H1 (cell line): ENCODE measurements around the gene SLC2A13. TPM values are rescaled to one million over a fixed set of nuclear protein-coding genes. Genes with fewer than 3 reads are reported as not detected.

Source experiments
- CTCF ChIA-PET: fragments of 300-600 bp; sonication (Branson Sonifier 250); formaldehyde crosslinking; loops from one replicate; lab custom pipeline; 2021; ENCODE audit not compliant: partially characterized antibody; lab: Charles Lee
- POLR2A ChIA-PET: fragments of 300-600 bp; sonication (Branson Sonifier 250); formaldehyde crosslinking; loops from one replicate; lab custom pipeline; 2021; ENCODE audit warnings: inconsistent platforms; ENCODE audit not compliant: partially characterized antibody; lab: Charles Lee
- DNase-seq, 2 experiments: peaks; one replicate each; pipeline versions ENCODE4 v3.0.0 to v3.0.0-alpha.2; 2010 to 2022; ENCODE audit warnings: low spot score in 2 of 2, low read depth in 1 of 2, mixed read lengths in 1 of 2
- FAIRE-seq: peaks from 2 replicates; lab custom pipeline; 2011; peaks lifted over from hg19 to GRCh38; lab: Jason Lieb, UNC
- H2AFZ ChIP-seq: 2 replicates; pipeline ENCODE4 v1.8.1; 2012; ENCODE audit warnings: low read length, inconsistent platforms
- H2AK5ac ChIP-seq: 2 replicates; pipeline ENCODE4 v1.6.1; 2013; ENCODE audit warnings: low read depth, low read length
- H2BK120ac ChIP-seq: replicated peaks from 2 replicates; pipeline ENCODE3; 2013; ENCODE audit warnings: low read depth, low read length, inconsistent platforms
- H2BK12ac ChIP-seq: 2 replicates; pipeline ENCODE4 v1.6.1; 2013; ENCODE audit warnings: low read depth, low read length
- H2BK15ac ChIP-seq: 2 replicates; pipeline ENCODE4 v1.6.1; 2013; ENCODE audit warnings: low read length
- H2BK20ac ChIP-seq: 2 replicates; pipeline ENCODE4 v1.6.1; 2013; ENCODE audit warnings: low read length
- H2BK5ac ChIP-seq: 2 replicates; pipeline ENCODE4 v1.6.1; 2013; ENCODE audit warnings: low read depth, low read length
- H3K14ac ChIP-seq: 2 replicates; pipeline ENCODE4 v1.6.1; 2013; ENCODE audit warnings: inconsistent platforms; ENCODE audit not compliant: insufficient read length
- H3K18ac ChIP-seq: 2 replicates; pipeline ENCODE4 v1.6.1; 2013; ENCODE audit warnings: low read length; ENCODE audit errors: extremely low read depth
- H3K23ac ChIP-seq: 2 replicates; pipeline ENCODE4 v1.6.1; 2013; ENCODE audit warnings: inconsistent platforms; ENCODE audit not compliant: insufficient read length
- H3K23me2 ChIP-seq: 2 replicates; pipeline ENCODE4 v1.6.1; 2013; ENCODE audit warnings: low read depth, low read length
- H3K27ac ChIP-seq: 2 replicates; pipeline ENCODE4 v1.6.1; 2011; ENCODE audit warnings: low read depth, low read length, inconsistent platforms
- H3K27me3 ChIP-seq, 4 experiments: replicated peaks in 1 of 4; 1 replicate in 1 of 4; 2 replicates in 3 of 4; pipeline versions ENCODE4 v1.6.1 to v1.8.1; 2011 to 2013; ENCODE audit warnings: low read length in 3 of 4, mild to moderate bottlenecking in 3 of 4, inconsistent platforms in 2 of 4, mixed read lengths in 2 of 4, moderate library complexity in 1 of 4; ENCODE audit not compliant: control insufficient read depth in 3 of 4, insufficient read depth in 3 of 4; ENCODE audit errors: extremely low read depth in 1 of 4
- H3K36me3 ChIP-seq, 4 experiments: 2 replicates each; pipeline versions ENCODE4 v1.6.1 to v1.8.1; 2011 to 2013; ENCODE audit warnings: mild to moderate bottlenecking in 4 of 4, low read length in 3 of 4, moderate library complexity in 2 of 4, control low read depth in 1 of 4, inconsistent platforms in 1 of 4; ENCODE audit not compliant: insufficient read depth in 4 of 4, control insufficient read depth in 2 of 4
- H3K4ac ChIP-seq: replicated peaks from 2 replicates; pipeline ENCODE3; 2013; ENCODE audit warnings: low read length, low read depth, mixed read lengths, inconsistent platforms; ENCODE audit not compliant: insufficient read length
- H3K4me1 ChIP-seq, 4 experiments: replicated peaks in 1 of 4; 1 replicate in 1 of 4; 2 replicates in 3 of 4; pipeline versions ENCODE4 v1.6.1 to v1.8.1; 2011 to 2013; ENCODE audit warnings: low read length in 3 of 4, inconsistent platforms in 2 of 4, mixed read lengths in 1 of 4; ENCODE audit not compliant: insufficient read depth in 4 of 4, control insufficient read depth in 3 of 4
- H3K4me2 ChIP-seq, 2 experiments: 2 replicates each; pipeline versions ENCODE4 v1.6.1 to v1.8.1; 2011 to 2013; ENCODE audit warnings: low read depth in 2 of 2, low read length in 2 of 2, control low read depth in 1 of 2, inconsistent platforms in 1 of 2, mild to moderate bottlenecking in 1 of 2; ENCODE audit not compliant: insufficient read depth in 1 of 2
- H3K4me3 ChIP-seq, 4 experiments: fragments of 200-600, 300-600 bp in 1 of 4; sonication (generic), shearing (Covaris generic), sonication (Bioruptor Twin) in 1 of 4; 2 replicates each; pipeline versions ENCODE4 v1.5.1 to v1.8.1; 2011 to 2016; ENCODE audit warnings: low read length in 4 of 4, low read depth in 3 of 4, control low read depth in 2 of 4, inconsistent platforms in 2 of 4, mild to moderate bottlenecking in 2 of 4, mixed read lengths in 1 of 4, moderate library complexity in 1 of 4; ENCODE audit not compliant: insufficient read depth in 2 of 4; ENCODE audit errors: extremely low read depth in 1 of 4
- H3K56ac ChIP-seq: replicated peaks from 2 replicates; pipeline ENCODE3; 2013; ENCODE audit warnings: low read depth, mild to moderate bottlenecking, mixed read lengths, low read length, inconsistent platforms; ENCODE audit not compliant: insufficient read length
- H3K79me1 ChIP-seq: 2 replicates; pipeline ENCODE4 v1.6.1; 2013; ENCODE audit warnings: low read depth, low read length, control low read depth
- H3K79me2 ChIP-seq, 2 experiments: 2 replicates each; pipeline versions ENCODE4 v1.6.1 to v1.8.1; 2012 to 2013; ENCODE audit warnings: low read length in 2 of 2, mild to moderate bottlenecking in 2 of 2, inconsistent platforms in 1 of 2; ENCODE audit not compliant: insufficient read depth in 2 of 2, control insufficient read depth in 1 of 2
- H3K9ac ChIP-seq, 4 experiments: replicated peaks in 1 of 4; 1 replicate in 1 of 4; 2 replicates in 3 of 4; pipeline versions ENCODE4 v1.6.1 to v1.8.1; 2011 to 2013; ENCODE audit warnings: low read depth in 3 of 4, low read length in 3 of 4, control low read depth in 2 of 4, mild to moderate bottlenecking in 2 of 4, moderate library complexity in 2 of 4, inconsistent platforms in 1 of 4; ENCODE audit errors: extremely low read depth in 1 of 4
- H3K9me3 ChIP-seq, 2 experiments: 2 replicates each; pipeline versions ENCODE4 v1.6.1 to v1.8.1; 2012 to 2013; ENCODE audit warnings: mild to moderate bottlenecking in 2 of 2, moderate library complexity in 2 of 2, control low read depth in 1 of 2, inconsistent platforms in 1 of 2, low read depth in 1 of 2, low read length in 1 of 2, mixed read lengths in 1 of 2; ENCODE audit not compliant: insufficient read depth in 2 of 2
- H4K20me1 ChIP-seq, 2 experiments: replicated peaks in 1 of 2; 2 replicates each; pipeline versions ENCODE3 to v1.8.1; 2011 to 2013; ENCODE audit warnings: inconsistent platforms in 2 of 2, low read length in 2 of 2, mild to moderate bottlenecking in 1 of 2; ENCODE audit not compliant: insufficient read depth in 2 of 2, control insufficient read depth in 1 of 2
- H4K5ac ChIP-seq: 2 replicates; pipeline ENCODE4 v1.6.1; 2013; ENCODE audit warnings: low read length, low read depth, mixed read lengths, inconsistent platforms; ENCODE audit not compliant: insufficient read length
- H4K8ac ChIP-seq: 2 replicates; pipeline ENCODE4 v1.8.0; 2013; ENCODE audit warnings: mild to moderate bottlenecking, moderate library complexity, low read length, inconsistent platforms; ENCODE audit not compliant: insufficient read depth; ENCODE audit errors: extremely low read depth
- H4K91ac ChIP-seq: replicated peaks from 2 replicates; pipeline ENCODE3; 2013; ENCODE audit warnings: low read length, mixed read lengths, inconsistent platforms; ENCODE audit not compliant: insufficient read length
- ASH2L ChIP-seq: fragments of 200-600, 300-600 bp; sonication (generic); IDR thresholded peaks from one replicate; pipeline ENCODE4 v1.7.1; 2017; ENCODE audit warnings: low read length
- GTF2F1 ChIP-seq: IDR thresholded peaks from 2 replicates; pipeline ENCODE4 v1.6.1; 2012; ENCODE audit warnings: low read depth, low read length, improper control_type of control experiment, borderline replicate concordance
- KDM1A ChIP-seq: fragments of 200-600, 300-600 bp; sonication (generic); IDR thresholded peaks from 2 replicates; pipeline ENCODE4 v1.7.1; 2016; ENCODE audit warnings: mild to moderate bottlenecking, low read length, borderline replicate concordance
- NRF1 ChIP-seq: IDR thresholded peaks from 2 replicates; pipeline ENCODE4 v1.6.1; 2011; ENCODE audit warnings: mild to moderate bottlenecking, low read depth, low read length, improper control_type of control experiment
- PHF8 ChIP-seq: fragments of 200-600 bp; sonication (generic); conservative IDR thresholded peaks from 2 replicates; pipeline ENCODE4 v1.7.1; 2012; ENCODE audit warnings: low read depth, mild to moderate bottlenecking, inconsistent platforms, low read length, moderate library complexity
- RBBP5 ChIP-seq: IDR thresholded peaks from 2 replicates; pipeline ENCODE4 v1.7.1; 2012; ENCODE audit warnings: low read depth, mild to moderate bottlenecking, inconsistent platforms, low read length, moderate library complexity, borderline replicate concordance
- SP1 ChIP-seq: IDR thresholded peaks from 2 replicates; pipeline ENCODE4 v1.6.1; 2011; ENCODE audit warnings: low read depth, low read length
- TAF1 ChIP-seq: IDR thresholded peaks from 2 replicates; pipeline ENCODE4 v1.6.1; 2011; ENCODE audit warnings: mild to moderate bottlenecking, low read depth, low read length
- TBP ChIP-seq: IDR thresholded peaks from 2 replicates; pipeline ENCODE4 v1.6.1; 2011; ENCODE audit warnings: low read depth, low read length, improper control_type of control experiment
- WGBS, 2 experiments: shearing (Covaris generic) in 1 of 2; methylation state at CpG; one replicate each; pipeline versions ENCODE4 v1.1.6 to v1.1.7; 2013 to 2015; ENCODE audit warnings: low lambda C conversion rate in 2 of 2, mixed read lengths in 2 of 2, inconsistent platforms in 1 of 2, low coverage in 1 of 2, missing lambda C conversion rate in 1 of 2; ENCODE audit not compliant: insufficient replicate concordance in 2 of 2, insufficient coverage in 1 of 2, insufficient read length in 1 of 2; ENCODE audit errors: extremely low coverage in 1 of 2, missing lambda C conversion rate in 1 of 2; 5-methylcytosine and 5-hydroxymethylcytosine counted together
- long read RNA-seq, 2 experiments: library from RNA in 1 of 2; library from capped mRNA in 1 of 2; stranded (forward); transcript quantifications; one replicate each; pipeline ENCODE4 v2.0.0, GENCODE V29; 2021; ENCODE audit warnings: inconsistent platforms in 1 of 2
- polyA minus RNA-seq, 3 experiments: library from RNA; depleted of rRNA, polyadenylated mRNA; stranded (reverse); fragments of >200 nt; gene quantifications; 1 replicate in 2 of 3; 2 replicates in 1 of 3; pipeline ENCODE4 v1.2.3, GENCODE V29; 2011
- polyA plus RNA-seq, 7 experiments: library from polyadenylated mRNA; depleted of rRNA in 3 of 7; stranded (reverse) in 5 of 7; unstranded in 2 of 7; fragments of >200 nt in 5 of 7; fragments of 200-250 nt in 2 of 7; gene quantifications; 1 replicate in 5 of 7; 2 replicates in 1 of 7; 4 replicates in 1 of 7; pipeline versions ENCODE4 v1.2.1 to v1.2.3, GENCODE V29; 2011 to 2013; ENCODE audit warnings: missing spikeins in 2 of 7, mixed read lengths in 2 of 7
- total RNA-seq: library from RNA; stranded (reverse); fragmentation: NEBNext Ultra II Directional; extraction: Animal tissue kit (Norgen Biotek cat#: 25700); gene quantifications from 2 replicates; pipeline ENCODE4 v1.2.1, GENCODE V29; 2021

The SLC2A13 gene
- 8.4 and 9.6 TPM in 2 replicates for total RNA-seq
- 2.0 and 2.8 TPM in 2 replicates for polyA plus RNA-seq (2011; rRNA removed)
- polyA plus RNA-seq (2011; cell fraction: cytosol; rRNA removed) = 2.7 TPM
- polyA plus RNA-seq (2011; cell fraction: nucleus; rRNA removed) = 6.2 TPM
- polyA plus RNA-seq (2012, experiment 1 of 2) = 1.8 to 4.8 TPM (median 3.0 TPM) in 4 replicates
- 0.76 TPM for polyA plus RNA-seq (2012, experiment 2 of 2)
- polyA plus RNA-seq (2013, experiment 1 of 2) = 6.7 TPM
- 6.7 TPM for polyA plus RNA-seq (2013, experiment 2 of 2)
- 11.6 and 11.9 TPM in 2 replicates for polyA minus RNA-seq (2011; rRNA and poly(A)+ RNA removed)
- polyA minus RNA-seq (2011; cell fraction: cytosol; rRNA and poly(A)+ RNA removed) = 9.5 TPM
- 47.5 TPM for polyA minus RNA-seq (2011; cell fraction: nucleus; rRNA and poly(A)+ RNA removed)
- long read RNA-seq, experiment 1, full-length matches to known transcripts = 1 of 13 reads
- long read RNA-seq, experiment 1, partial matches to known transcripts = 1 of 13 reads
- long read RNA-seq, experiment 1, other reads (novel, unspliced or antisense) = 11 of 13 reads
- long read RNA-seq, experiment 2, partial matches to known transcripts = 0 of 3 reads
- long read RNA-seq, experiment 2, other reads (novel, unspliced or antisense) = 3 of 3 reads

DNA sequence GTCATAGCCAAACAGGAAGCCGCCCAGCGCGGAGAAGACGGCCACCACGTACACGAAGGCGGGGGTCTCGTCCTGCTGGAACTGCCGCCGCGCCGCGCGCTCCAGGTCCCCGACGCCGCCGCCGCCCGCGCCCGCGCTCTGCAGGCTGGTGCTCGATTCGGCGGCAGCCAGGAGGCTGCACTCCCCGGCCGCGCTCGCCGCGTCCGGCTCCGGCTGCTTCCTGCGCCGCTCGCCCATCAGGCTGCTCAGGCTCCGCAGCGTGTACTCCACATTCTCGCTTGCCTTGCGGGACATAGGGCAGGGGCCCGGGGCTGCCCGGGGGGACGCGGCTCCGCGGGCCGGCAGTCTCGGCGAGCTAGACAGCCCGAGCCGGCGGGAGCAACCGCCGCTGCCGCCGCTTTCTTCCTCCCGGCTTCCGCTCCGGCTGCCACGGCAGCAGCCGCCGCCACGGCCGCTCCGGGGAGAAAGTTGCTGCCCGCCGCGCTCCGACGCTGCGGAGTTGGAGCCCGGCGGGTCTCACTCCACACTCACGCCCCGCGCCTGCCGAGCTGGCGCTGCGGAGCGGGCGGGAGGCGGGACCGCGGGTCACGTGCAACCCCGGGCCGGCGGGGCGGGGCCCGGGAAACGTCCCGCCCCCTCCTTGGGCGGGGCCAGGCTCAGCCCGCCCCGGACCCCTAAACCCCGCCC is at the start of gene SLC2A13:
TSS of gene SLC2A13 (minus strand) at position 567 of the 687 bp plus-strand sequence. CDS start at position 294, 273 bp downstream.
- H3K23me2 ChIP-seq = peaks cover 14% of the 10 kb centered on the region
- no peak within 1 kb of the TSS for H4K5ac ChIP-seq
- peaks cover 3 to 6% of the 10 kb centered on the region in 2 experiments for H4K20me1 ChIP-seq
- ChIA-PET POLR2A (interaction anchor here (0.6 to 1.5 kb wide), 7 partner anchors 11 to 341 kb away, joined by 3 to 5 read pairs (median 3); no protein-coding TSS in a partner anchor), CTCF (interaction anchor here (0.8 to 4.9 kb wide), 11 partner anchors 12 to 342 kb away, joined by 3 to 41 read pairs (median 5); no protein-coding TSS in a partner anchor)
- H3K14ac ChIP-seq = no peak within 1 kb of the TSS
- H3K4me3 ChIP-seq = peak within 1 kb of the TSS; percentile 62 to 87 (median 77)
- H3K79me1 ChIP-seq = peaks cover 6% of the 10 kb centered on the region
- H3K27ac ChIP-seq = no peak within 1 kb of the TSS
- no peak within 1 kb of the TSS for H2BK5ac ChIP-seq
- DNase-seq (peak; percentile 44 to 86), FAIRE-seq (no peak)
- peak within 1 kb of the TSS; percentile 72 for H4K8ac ChIP-seq
- no peak within 1 kb of the TSS for H3K23ac ChIP-seq
- H3K4ac ChIP-seq = no peak within 1 kb of the TSS
- no peak within 1 kb of the TSS for H3K56ac ChIP-seq
- peak within 1 kb of the TSS; percentile 60; the same call in 1 of the 2 replicates for H2BK12ac ChIP-seq
- H3K79me2 ChIP-seq = peaks cover 0 to 35% of the 10 kb centered on the region in 2 experiments; a peak in 3 of 4 replicates
- peak within 1 kb of the TSS; percentile 97 for H2AFZ ChIP-seq
- no peak within 1 kb of the TSS for H2AK5ac ChIP-seq
- no peak within 1 kb of the TSS for H2BK120ac ChIP-seq
- peak within 1 kb of the TSS; percentile 71 for H3K18ac ChIP-seq
- H2BK15ac ChIP-seq = 0 out of 2 replicates have a peak within 1 kb of the TSS, but pooled peaks have one; percentile 81
- H3K9me3 ChIP-seq = no peaks in the 10 kb centered on the region
- peak within 1 kb of the TSS; percentile 10 for H4K91ac ChIP-seq
- peaks cover 0 to 7% (median 6%) of the 10 kb centered on the region in 4 experiments; a peak in 6 of 7 replicates for H3K27me3 ChIP-seq
- H2BK20ac ChIP-seq = peak within 1 kb of the TSS; percentile 61; the same call in 1 of the 2 replicates
- 1% methylated on average over 49 of the region's 97 CpGs; no CpG with 5 or more reads in 1 of the 2 experiments for WGBS, 2 experiments
- no peaks in the 10 kb centered on the region for H3K36me3 ChIP-seq
- peak within 1 kb of the TSS; percentile 76 to 77 for H3K4me2 ChIP-seq
- peaks cover 2 to 12% (median 4%) of the 10 kb centered on the region in 4 experiments for H3K4me1 ChIP-seq
- peak within 1 kb of the TSS; percentile 11 to 78 (median 57); a peak in 6 of 7 replicates for H3K9ac ChIP-seq
- TF ChIP-seq ASH2L = peak; percentile 75
- no peak for TF ChIP-seq KDM1A
- peak; percentile 77 for TF ChIP-seq TAF1
- peak; percentile 81 for TF ChIP-seq PHF8
- peak; percentile 93 for TF ChIP-seq RBBP5
- no peak for TF ChIP-seq NRF1
- no peak for TF ChIP-seq GTF2F1
- peak; percentile 60; the same call in 1 of the 2 replicates for TF ChIP-seq SP1
- TF ChIP-seq TBP = peak; percentile 49; the same call in 1 of the 2 replicates
